HEK293T (cell line): Measurements from ENCODE around the gene FGD5.

ENCODE experiments used
- CTCF ChIA-PET: fragments of 350-600 bp; formaldehyde crosslinking; extraction: SDS; loops from one replicate; lab custom pipeline; 2021; ENCODE audit warnings: antibody characterized with exemption, inconsistent platforms; lab: Yijun Ruan, JAX
- POLR2A ChIA-PET: fragments of 350-600 bp; formaldehyde crosslinking; extraction: SDS; loops from one replicate; lab custom pipeline; 2020; ENCODE audit warnings: antibody characterized with exemption, inconsistent platforms; lab: Yijun Ruan, JAX
- DNase-seq: peaks from one replicate; pipeline ENCODE4 v3.0.0; 2012; ENCODE audit warnings: mixed read lengths; ENCODE audit errors: extremely low spot score
- ARNT ChIP-seq: fragments of 450-650 bp; IDR thresholded peaks from 2 replicates; pipeline ENCODE4 v1.6.1; 2017; ENCODE audit warnings: mild to moderate bottlenecking
- BHLHE40 ChIP-seq: fragments of 450-650 bp; IDR thresholded peaks from 2 replicates; pipeline ENCODE4 v1.6.1; 2016; ENCODE audit warnings: mild to moderate bottlenecking, moderate library complexity, borderline replicate concordance
- CTBP1 ChIP-seq: fragments of 450-650 bp; IDR thresholded peaks from 2 replicates; pipeline ENCODE4 v1.6.1; 2016; ENCODE audit warnings: borderline replicate concordance
- ELF4 ChIP-seq: fragments of 450-650 bp; IDR thresholded peaks from 2 replicates; pipeline ENCODE4 v1.6.1; 2017; ENCODE audit warnings: antibody characterized with exemption
- FOXA1 ChIP-seq: fragments of 450-650 bp; IDR thresholded peaks from 2 replicates; pipeline ENCODE4 v1.6.1; 2016; ENCODE audit warnings: mild to moderate bottlenecking
- FOXK2 ChIP-seq: fragments of 450-650 bp; IDR thresholded peaks from 2 replicates; pipeline ENCODE4 v1.6.1; 2016; ENCODE audit warnings: mild to moderate bottlenecking
- FOXM1 ChIP-seq: fragments of 450-650 bp; IDR thresholded peaks from 2 replicates; pipeline ENCODE4 v1.6.1; 2017; ENCODE audit warnings: mild to moderate bottlenecking, borderline replicate concordance
- HDGF ChIP-seq: fragments of 450-650 bp; IDR thresholded peaks from 2 replicates; pipeline ENCODE4 v1.6.1; 2017; ENCODE audit warnings: antibody characterized with exemption, borderline replicate concordance
- L3MBTL2 ChIP-seq: fragments of 450-650 bp; conservative IDR thresholded peaks from 2 replicates; pipeline ENCODE4 v1.6.1; 2016; ENCODE audit warnings: mild to moderate bottlenecking
- LEF1 ChIP-seq: fragments of 450-650 bp; IDR thresholded peaks from 2 replicates; pipeline ENCODE4 v1.6.1; 2017; ENCODE audit warnings: mild to moderate bottlenecking, borderline replicate concordance
- NFRKB ChIP-seq: fragments of 450-650 bp; IDR thresholded peaks from 2 replicates; pipeline ENCODE4 v1.6.1; 2016; ENCODE audit warnings: mild to moderate bottlenecking, moderate library complexity
- PKNOX1 ChIP-seq: fragments of 450-650 bp; IDR thresholded peaks from 2 replicates; pipeline ENCODE4 v1.6.1; 2016
- SP1 ChIP-seq: fragments of 450-650 bp; IDR thresholded peaks from 2 replicates; pipeline ENCODE4 v1.6.1; 2017
- SUZ12 ChIP-seq: fragments of 450-650 bp; IDR thresholded peaks from 2 replicates; pipeline ENCODE4 v1.6.1; 2016; ENCODE audit warnings: mild to moderate bottlenecking
- TARDBP ChIP-seq: fragments of 450-650 bp; IDR thresholded peaks from 2 replicates; pipeline ENCODE4 v1.6.1; 2016
- ZNF384 ChIP-seq: fragments of 450-650 bp; IDR thresholded peaks from 2 replicates; pipeline ENCODE4 v1.6.1; 2016

FGD5 gene

GRCh38 chr3:14788644-14789043 is 30.1 kb upstream of the FGD5 start:
- POLR2A ChIA-PET: no interaction called here
- CTCF ChIA-PET: interaction anchor here (1.5 kb wide), 1 partner anchor 133 kb away, joined by 3 read pairs; no protein-coding TSS in a partner anchor
- DNase-seq: no peak
- TF ChIP-seq LEF1 (no peak), FOXM1 (no peak), NFRKB (no peak), FOXA1 (no peak), ELF4 (no peak), PKNOX1 (no peak), ZNF384 (no peak), ARNT (no peak), SUZ12 (no peak), BHLHE40 (no peak), CTBP1 (no peak), FOXK2 (no peak), HDGF (no peak), TARDBP (no peak), L3MBTL2 (no peak), SP1 (no peak)

GRCh38 chr3:14789221-14789620 is 29.5 kb upstream of the FGD5 start:
- DNase-seq: no peak
- ChIA-PET POLR2A (no interaction called here), CTCF (interaction anchor here (0.6 to 1.5 kb wide), 2 partner anchors 132 to 586 kb away, joined by 3 read pairs; no protein-coding TSS in a partner anchor)
- TF ChIP-seq FOXM1: no peak
- no peak for TF ChIP-seq ELF4
- TF ChIP-seq BHLHE40: no peak
- TF ChIP-seq ZNF384: no peak
- TF ChIP-seq TARDBP: no peak
- TF ChIP-seq L3MBTL2: no peak
- no peak for TF ChIP-seq ARNT
- TF ChIP-seq FOXK2: no peak
- no peak for TF ChIP-seq PKNOX1
- TF ChIP-seq FOXA1: no peak
- no peak for TF ChIP-seq LEF1

GRCh38 chr3:14789640-14790285 is 29.0 kb upstream of the FGD5 start:
- no peak for TF ChIP-seq ARNT
- TF ChIP-seq BHLHE40: no peak
- TF ChIP-seq HDGF: no peak
- no peak for TF ChIP-seq L3MBTL2
- no peak for TF ChIP-seq SP1
- TF ChIP-seq FOXK2: no peak
- no peak for TF ChIP-seq LEF1
- no peak for TF ChIP-seq NFRKB
- TF ChIP-seq ZNF384: no peak
- no peak for TF ChIP-seq PKNOX1
- TF ChIP-seq TARDBP: no peak
- no peak for DNase-seq
- ChIA-PET CTCF (interaction anchor here (0.6 to 1.5 kb wide), 4 partner anchors 19 to 586 kb away, joined by 3 to 12 read pairs (median 3); no protein-coding TSS in a partner anchor), POLR2A (interaction anchor here (1.6 kb wide), 1 partner anchor 159 kb away, joined by 4 read pairs; no protein-coding TSS in a partner anchor)

- TF ChIP-seq FOXM1 (no peak), ZNF384 (peak; percentile 34; the same call in 1 of the 2 replicates), SP1 (no peak)
- ChIA-PET POLR2A (interaction anchor here (1.6 kb wide), 1 partner anchor 157 kb away, joined by 4 read pairs; no protein-coding TSS in a partner anchor), CTCF (interaction anchor here (0.6 to 1.4 kb wide), 7 partner anchors 11 to 130 kb away, joined by 3 to 12 read pairs (median 3); no protein-coding TSS in a partner anchor)
- peak; percentile 77 for DNase-seq
Measured at GRCh38 chr3:14791343-14791945, 27.3 kb upstream of the FGD5 start.

- DNase-seq: no peak
- CTCF ChIA-PET: interaction anchor here (1.0 to 1.4 kb wide), 3 partner anchors 8 to 128 kb away, joined by 3 to 12 read pairs (median 5); no protein-coding TSS in a partner anchor
- POLR2A ChIA-PET: no interaction called here
- TF ChIP-seq TARDBP (no peak), LEF1 (no peak), FOXM1 (no peak), ARNT (no peak), SP1 (no peak), FOXA1 (no peak), ZNF384 (no peak), BHLHE40 (no peak), CTBP1 (no peak), L3MBTL2 (no peak), ELF4 (no peak), HDGF (no peak), SUZ12 (no peak), NFRKB (no peak), FOXK2 (no peak), PKNOX1 (no peak)
Measured at GRCh38 chr3:14792691-14793121, 26.1 kb upstream of the FGD5 start.
